Tibial nerve (tissue), 4 donors: ENCODE measurements around the gene GGACT.

Experiments used
- EP300 ChIP-seq, 2 donors: sonication (generic); formaldehyde crosslinking; IDR thresholded peaks; one replicate each; pipeline ENCODE4 v1.6.1; 2017; ENCODE audit warnings: antibody characterized with exemption in 2 of 2, mild to moderate bottlenecking in 1 of 2
- POLR2A ChIP-seq, 2 donors: fragments of 450-650 bp; IDR thresholded peaks; one replicate each; pipeline ENCODE4 v1.6.1; 2017; ENCODE audit warnings: antibody characterized with exemption in 2 of 2, mild to moderate bottlenecking in 2 of 2, moderate library complexity in 2 of 2
- TF ChIP-seq, protein P1 (sequence below), 5 experiments: fragments of 200-600 bp in 3 of 5; fragments of 450-650 bp in 2 of 5; sonication (generic) in 3 of 5; IDR thresholded peaks; one replicate each; pipeline ENCODE4 v1.5.1; 2016 to 2019; ENCODE audit warnings: antibody characterized with exemption in 5 of 5, mild to moderate bottlenecking in 3 of 5, moderate library complexity in 2 of 5

DNA sequence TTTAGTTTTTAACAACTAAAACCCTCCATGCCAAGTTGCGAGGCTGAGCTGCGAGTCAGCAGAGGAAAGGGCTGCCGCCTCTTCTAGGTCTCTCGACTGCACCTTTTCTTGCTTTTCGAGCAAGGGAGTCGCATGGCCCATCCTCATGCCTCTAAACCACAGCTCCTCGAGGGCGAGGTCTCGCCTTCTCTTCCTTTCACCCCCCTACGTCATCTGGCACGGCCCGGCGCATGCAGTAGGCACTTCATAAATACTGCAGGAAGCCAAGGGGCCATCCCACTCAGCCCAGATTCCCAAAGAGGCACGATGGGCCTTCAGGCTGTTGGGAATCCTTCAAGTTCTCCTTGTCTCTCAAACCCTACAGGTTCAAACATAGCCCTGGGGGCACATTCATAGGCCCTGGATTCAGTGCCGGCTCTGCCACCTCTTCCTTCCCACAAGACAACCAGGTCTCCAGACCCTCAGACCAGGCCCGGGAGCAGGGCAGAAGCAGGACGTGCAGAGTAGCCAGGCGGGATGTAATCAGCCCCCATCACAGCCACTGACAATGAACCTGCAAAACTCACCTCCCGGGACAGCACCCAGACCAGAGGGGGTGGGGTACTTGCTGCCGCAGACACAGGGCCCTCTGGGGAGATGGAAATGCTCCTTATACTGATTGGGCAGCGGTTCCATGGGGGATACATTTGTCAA, 41.7 kb downstream of the GGACT start:
- TF ChIP-seq, protein P1, sequence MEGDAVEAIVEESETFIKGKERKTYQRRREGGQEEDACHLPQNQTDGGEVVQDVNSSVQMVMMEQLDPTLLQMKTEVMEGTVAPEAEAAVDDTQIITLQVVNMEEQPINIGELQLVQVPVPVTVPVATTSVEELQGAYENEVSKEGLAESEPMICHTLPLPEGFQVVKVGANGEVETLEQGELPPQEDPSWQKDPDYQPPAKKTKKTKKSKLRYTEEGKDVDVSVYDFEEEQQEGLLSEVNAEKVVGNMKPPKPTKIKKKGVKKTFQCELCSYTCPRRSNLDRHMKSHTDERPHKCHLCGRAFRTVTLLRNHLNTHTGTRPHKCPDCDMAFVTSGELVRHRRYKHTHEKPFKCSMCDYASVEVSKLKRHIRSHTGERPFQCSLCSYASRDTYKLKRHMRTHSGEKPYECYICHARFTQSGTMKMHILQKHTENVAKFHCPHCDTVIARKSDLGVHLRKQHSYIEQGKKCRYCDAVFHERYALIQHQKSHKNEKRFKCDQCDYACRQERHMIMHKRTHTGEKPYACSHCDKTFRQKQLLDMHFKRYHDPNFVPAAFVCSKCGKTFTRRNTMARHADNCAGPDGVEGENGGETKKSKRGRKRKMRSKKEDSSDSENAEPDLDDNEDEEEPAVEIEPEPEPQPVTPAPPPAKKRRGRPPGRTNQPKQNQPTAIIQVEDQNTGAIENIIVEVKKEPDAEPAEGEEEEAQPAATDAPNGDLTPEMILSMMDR (IDR thresholded peaks at IDR 0.05): no peak
- TF ChIP-seq POLR2A (IDR thresholded peaks at IDR 0.05) (no peak), EP300 (IDR thresholded peaks at IDR 0.05) (no peak)
